OCI-LY7 (cell line): ENCODE measurements around the gene ANK3. TPM values are rescaled to one million over a fixed set of nuclear protein-coding genes. Genes with fewer than 3 reads are reported as not detected.
A peak's percentile ranks its signal among the peaks of the same experiment; 100 is the strongest.

Source experiments
- BruUV-seq: library from RNA; stranded (reverse); fragments of 400-500 nt; replicated peaks from 2 replicates; lab custom pipeline; 2021; lab: Mats Ljungman, UMichigan
- CTCF ChIA-PET: fragments of 300-600 bp; sonication (Branson Sonifier 250); formaldehyde crosslinking; loops from one replicate; lab custom pipeline; 2022; ENCODE audit warnings: antibody characterized with exemption; ENCODE audit not compliant: unreplicated experiment; lab: Charles Lee
- POLR2A ChIA-PET: fragments of 300-600 bp; sonication (Branson Sonifier 250); formaldehyde crosslinking; loops from one replicate; lab custom pipeline; 2022; ENCODE audit warnings: antibody characterized with exemption; lab: Charles Lee
- DNase-seq: peaks from one replicate; pipeline ENCODE4 v3.0.0-alpha.2; 2015; ENCODE audit warnings: low spot score
- H2AFZ ChIP-seq: fragments of 200-600 bp; sonication (generic), shearing (Covaris generic); 2 replicates; pipeline ENCODE4 v1.6.1; 2014; ENCODE audit warnings: mild to moderate bottlenecking, antibody characterized with exemption, low read length, moderate library complexity
- H3K27ac ChIP-seq: fragments of 200-600 bp; sonication (generic); 2 replicates; pipeline ENCODE4 v1.5.1; 2014; ENCODE audit warnings: mixed run types, low read depth, mild to moderate bottlenecking, moderate library complexity, low read length, inconsistent platforms; ENCODE audit not compliant: poor library complexity, severe bottlenecking
- H3K36me3 ChIP-seq: fragments of 200-600 bp; sonication (generic); 2 replicates; pipeline ENCODE4 v1.6.1; 2014; ENCODE audit warnings: mild to moderate bottlenecking, antibody characterized with exemption, low read length, moderate library complexity, mixed read lengths; ENCODE audit not compliant: insufficient read depth
- H3K4me1 ChIP-seq: fragments of 200-600 bp; sonication (generic); 2 replicates; pipeline ENCODE4 v1.5.1; 2014; ENCODE audit warnings: mild to moderate bottlenecking, low read length; ENCODE audit not compliant: insufficient read depth, poor library complexity, severe bottlenecking
- H3K4me2 ChIP-seq: fragments of 200-600 bp; sonication (generic); 2 replicates; pipeline ENCODE4 v1.6.1; 2014; ENCODE audit warnings: mild to moderate bottlenecking, low read length
- H3K4me3 ChIP-seq: fragments of 200-600 bp; sonication (generic); 2 replicates; pipeline ENCODE4 v1.5.1; 2014; ENCODE audit warnings: mild to moderate bottlenecking, low read depth, low read length; ENCODE audit not compliant: poor library complexity, severe bottlenecking
- H3K79me2 ChIP-seq: fragments of 200-600 bp; sonication (generic); 2 replicates; pipeline ENCODE4 v1.6.1; 2016; ENCODE audit warnings: low read depth, mild to moderate bottlenecking, low read length, moderate library complexity, mixed read lengths; ENCODE audit not compliant: insufficient read depth
- H3K9me2 ChIP-seq: fragments of 200-600 bp; sonication (generic); 2 replicates; pipeline ENCODE4 v1.6.1; 2016; ENCODE audit warnings: mild to moderate bottlenecking, low read length, mixed read lengths; ENCODE audit not compliant: insufficient read depth
- H3K9me3 ChIP-seq: fragments of 200-600 bp; sonication (generic); 2 replicates; pipeline ENCODE4 v1.6.1; 2014; ENCODE audit warnings: mild to moderate bottlenecking, mixed run types, low read length, mixed read lengths
- H4K20me1 ChIP-seq: fragments of 200-600 bp; sonication (generic); 2 replicates; pipeline ENCODE4 v1.6.1; 2014; ENCODE audit warnings: mild to moderate bottlenecking, antibody characterized with exemption, low read length, moderate library complexity, mixed read lengths; ENCODE audit not compliant: insufficient read depth
- EZH2phosphoT487 ChIP-seq: fragments of 200-600 bp; sonication (generic); IDR thresholded peaks from 2 replicates; pipeline ENCODE4 v1.6.1; 2018; ENCODE audit warnings: low read depth, borderline replicate concordance, mild to moderate bottlenecking, mixed run types, antibody characterized with exemption, low read length, moderate library complexity, mixed read lengths
- intact Hi-C: fragments of 100-400 bp; cut with micrococcal nuclease; formaldehyde crosslinking; loops from one replicate; pipeline ENCODE4 v1.10.0; 2022; ENCODE audit not compliant: unreplicated experiment
- total RNA-seq, 2 experiments: library from RNA; depleted of rRNA in 1 of 2; stranded (reverse); fragments of >200 nt in 1 of 2; shearing (Covaris generic) in 1 of 2; gene quantifications; 2 replicates each; pipeline ENCODE4 v1.2.3, GENCODE V29; 2014 to 2022
- TF ChIP-seq, protein P1 (sequence below): fragments of 200-600 bp; sonication (generic); conservative IDR thresholded peaks from 2 replicates; pipeline ENCODE4 v1.5.1; 2014; ENCODE audit warnings: mild to moderate bottlenecking, antibody characterized with exemption, low read length, moderate library complexity, mixed read lengths

The ANK3 gene
- total RNA-seq, 2 experiments from 2014 or later = 0.13 to 0.49 TPM

DNA sequence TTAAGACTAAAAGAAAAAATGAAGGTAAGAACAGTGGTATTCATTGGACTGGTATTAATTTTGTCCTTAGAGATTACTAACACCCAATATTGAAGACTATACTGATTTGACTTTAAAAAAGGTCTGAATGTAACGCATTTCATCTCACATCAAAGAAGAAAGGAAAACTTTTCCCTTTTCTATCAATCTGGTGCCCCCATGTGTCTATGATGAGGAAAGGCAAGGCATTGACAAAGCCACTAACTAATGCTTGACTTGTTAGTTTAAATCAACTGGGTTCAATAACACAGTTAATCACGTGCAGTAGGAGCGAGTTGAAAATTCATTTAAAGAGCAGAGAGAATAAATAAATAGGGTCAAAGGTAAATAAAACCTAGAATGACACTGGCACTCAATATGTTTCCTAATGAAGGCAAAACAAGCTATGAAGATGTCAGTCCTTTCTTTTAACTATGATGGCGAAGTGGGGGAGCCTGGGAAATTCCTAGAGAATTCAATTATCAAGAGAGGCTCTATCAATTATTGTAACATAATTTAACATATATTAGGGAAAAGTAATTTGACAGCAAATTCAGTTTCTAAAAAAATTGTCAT is 180.9 kb downstream of the ANK3 start:
- intact Hi-C loops = loop anchor here (1.0 to 10.0 kb wide), 6 partner anchors 28 to 582 kb away; partner anchors contain the start of gene CCDC6
- BruUV-seq = no TSS peak
- CTCF ChIA-PET = interaction anchor here (1.1 to 1.8 kb wide), 2 partner anchors 22 to 107 kb away, joined by 3 to 4 read pairs; no protein-coding TSS in a partner anchor

DNA sequence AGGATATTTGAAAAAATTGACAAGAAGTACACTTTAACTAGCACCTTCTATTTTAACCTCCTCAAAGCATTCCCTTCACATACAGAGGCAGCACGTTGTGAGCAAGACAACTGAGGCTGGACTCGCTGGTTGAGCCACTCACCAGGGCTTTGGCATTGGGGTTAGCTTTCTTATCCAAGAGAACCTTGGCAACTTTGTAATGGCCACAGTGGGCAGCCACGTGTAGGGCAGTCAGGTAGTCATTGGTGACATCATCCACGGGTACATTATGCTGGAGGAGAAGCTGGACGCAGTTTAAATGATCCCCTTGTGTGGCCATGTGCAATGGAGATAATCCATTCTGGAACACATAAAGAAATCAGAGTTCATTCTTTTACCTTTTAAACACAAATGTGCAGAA is 181.8 kb downstream of the ANK3 start:
- no TSS peak for BruUV-seq
- Histone ChIP-seq H3K4me1 (peaks cover 22% of the 10 kb centered on the region), H3K36me3 (no peaks in the 10 kb centered on the region), H3K9me2 (no peaks in the 10 kb centered on the region), H3K27ac (no peak overlapping the region), H4K20me1 (no peaks in the 10 kb centered on the region), H3K4me2 (no peak overlapping the region), H3K79me2 (no peaks in the 10 kb centered on the region), H3K4me3 (no peak overlapping the region), H2AFZ (no peak overlapping the region), H3K9me3 (no peaks in the 10 kb centered on the region)
- no peak for DNase-seq
- CTCF ChIA-PET = interaction anchor here (1.1 kb wide), 1 partner anchor 106 kb away, joined by 3 read pairs; no protein-coding TSS in a partner anchor
- intact Hi-C loops = loop anchor here (1.0 to 10.0 kb wide), 6 partner anchors 29 to 582 kb away; partner anchors contain the start of gene CCDC6
- POLR2A ChIA-PET = interaction anchor here (0.8 to 2.7 kb wide), 5 partner anchors 9 to 107 kb away, joined by 3 to 10 read pairs (median 5); no protein-coding TSS in a partner anchor
- TF ChIP-seq EZH2phosphoT487 = no peak
- TF ChIP-seq, protein P1, sequence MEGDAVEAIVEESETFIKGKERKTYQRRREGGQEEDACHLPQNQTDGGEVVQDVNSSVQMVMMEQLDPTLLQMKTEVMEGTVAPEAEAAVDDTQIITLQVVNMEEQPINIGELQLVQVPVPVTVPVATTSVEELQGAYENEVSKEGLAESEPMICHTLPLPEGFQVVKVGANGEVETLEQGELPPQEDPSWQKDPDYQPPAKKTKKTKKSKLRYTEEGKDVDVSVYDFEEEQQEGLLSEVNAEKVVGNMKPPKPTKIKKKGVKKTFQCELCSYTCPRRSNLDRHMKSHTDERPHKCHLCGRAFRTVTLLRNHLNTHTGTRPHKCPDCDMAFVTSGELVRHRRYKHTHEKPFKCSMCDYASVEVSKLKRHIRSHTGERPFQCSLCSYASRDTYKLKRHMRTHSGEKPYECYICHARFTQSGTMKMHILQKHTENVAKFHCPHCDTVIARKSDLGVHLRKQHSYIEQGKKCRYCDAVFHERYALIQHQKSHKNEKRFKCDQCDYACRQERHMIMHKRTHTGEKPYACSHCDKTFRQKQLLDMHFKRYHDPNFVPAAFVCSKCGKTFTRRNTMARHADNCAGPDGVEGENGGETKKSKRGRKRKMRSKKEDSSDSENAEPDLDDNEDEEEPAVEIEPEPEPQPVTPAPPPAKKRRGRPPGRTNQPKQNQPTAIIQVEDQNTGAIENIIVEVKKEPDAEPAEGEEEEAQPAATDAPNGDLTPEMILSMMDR = no peak

More for the DNA sequence above, 180.9 kb downstream of the ANK3 start:
- Histone ChIP-seq H3K36me3 (no peaks in the 10 kb centered on the region), H2AFZ (peak overlapping the region; percentile 11; the same call in 1 of the 2 replicates), H3K9me2 (no peaks in the 10 kb centered on the region), H3K4me2 (no peak overlapping the region), H4K20me1 (no peaks in the 10 kb centered on the region), H3K9me3 (no peaks in the 10 kb centered on the region), H3K4me3 (no peak overlapping the region), H3K27ac (no peak overlapping the region), H3K79me2 (no peaks in the 10 kb centered on the region), H3K4me1 (peaks cover 22% of the 10 kb centered on the region)
- no peak for TF ChIP-seq EZH2phosphoT487
- TF ChIP-seq, protein P1 = peak; percentile 91
- POLR2A ChIA-PET = interaction anchor here (0.7 to 2.7 kb wide), 11 partner anchors 9 to 224 kb away, joined by 3 to 10 read pairs (median 4); no protein-coding TSS in a partner anchor
- peak; percentile 48 for DNase-seq
